B cell (primary cell): ENCODE results near the gene PRKCB. TPM values are rescaled to one million over a fixed set of nuclear protein-coding genes. Genes with fewer than 3 reads are reported as not detected.

Source experiments
- ATAC-seq: fragments of 200-7000 bp; cut with Tn5 transposase; one replicate; pipeline ENCODE4 v1.10.0; 2021; ENCODE audit warnings: low read depth, mild to moderate bottlenecking, moderate number of reproducible peaks, moderate library complexity
- CTCF ChIA-PET: fragments of 350-600 bp; sonication (Branson Sonifier 250); formaldehyde crosslinking; loops from one replicate; lab custom pipeline; 2021; ENCODE audit warnings: antibody characterized with exemption, inconsistent platforms; lab: Charles Lee
- POLR2A ChIA-PET: fragments of 350-600 bp; sonication (Branson Sonifier 250); formaldehyde crosslinking; loops from one replicate; lab custom pipeline; 2021; ENCODE audit warnings: antibody characterized with exemption; lab: Charles Lee
- DNase-seq: peaks from one replicate; pipeline ENCODE4 v3.0.0; 2013
- H2AFZ ChIP-seq: 2 replicates; pipeline ENCODE4 v1.6.1; 2012; ENCODE audit warnings: mild to moderate bottlenecking, low read depth, low read length; ENCODE audit not compliant: insufficient read depth, poor library complexity, severe bottlenecking
- H3K27ac ChIP-seq, 2 donors: 1 replicate in 1 of 2; 2 replicates in 1 of 2; pipeline ENCODE4 v1.5.1; 2012 to 2013; ENCODE audit warnings: low read length in 2 of 2, mild to moderate bottlenecking in 2 of 2, moderate library complexity in 1 of 2
- H3K27me3 ChIP-seq, 4 experiments: fragments of 200-600 bp in 1 of 4; sonication (generic) in 1 of 4; replicated peaks in 1 of 4; 1 replicate in 2 of 4; 2 replicates in 2 of 4; pipeline versions ENCODE4 v1.6.1 to v1.7.0; 2013 to 2016; ENCODE audit warnings: low read length in 3 of 4, mild to moderate bottlenecking in 2 of 4, mixed read lengths in 1 of 4, moderate library complexity in 1 of 4; ENCODE audit not compliant: insufficient read depth in 4 of 4, control insufficient read depth in 3 of 4; ENCODE audit errors: control extremely low read depth in 1 of 4
- H3K36me3 ChIP-seq, 2 experiments: replicated peaks in 1 of 2; 1 replicate in 1 of 2; 2 replicates in 1 of 2; pipeline versions ENCODE4 v1.6.1 to v1.7.1; 2013; ENCODE audit warnings: low read length in 1 of 2; ENCODE audit not compliant: insufficient read depth in 2 of 2, control insufficient read depth in 1 of 2; ENCODE audit errors: control extremely low read depth in 1 of 2, extremely low read depth in 1 of 2
- H3K4me1 ChIP-seq, 2 donors: fragments of 200-600 bp in 1 of 2; sonication (generic) in 1 of 2; 1 replicate in 1 of 2; 2 replicates in 1 of 2; pipeline versions ENCODE4 v1.5.1 to v1.6.1; 2013 to 2017; ENCODE audit warnings: low read length in 2 of 2; ENCODE audit not compliant: control insufficient read depth in 2 of 2, insufficient read depth in 2 of 2
- H3K4me2 ChIP-seq: replicated peaks from 2 replicates; pipeline ENCODE3; 2012; ENCODE audit warnings: mild to moderate bottlenecking, low read depth, low read length; ENCODE audit not compliant: poor library complexity, severe bottlenecking
- H3K4me3 ChIP-seq, 5 experiments: fragments of 200-600 bp in 1 of 5; sonication (generic) in 1 of 5; 1 replicate in 3 of 5; 2 replicates in 2 of 5; pipeline versions ENCODE4 v1.5.1 to v1.7.0; 2011 to 2016; ENCODE audit warnings: low read length in 4 of 5, mild to moderate bottlenecking in 4 of 5, low read depth in 2 of 5, control low read depth in 1 of 5, moderate library complexity in 1 of 5; ENCODE audit not compliant: insufficient read depth in 1 of 5; ENCODE audit errors: control extremely low read depth in 1 of 5, extremely low read depth in 1 of 5
- H3K79me2 ChIP-seq: fragments of 200-600 bp; sonication (generic); one replicate; pipeline ENCODE4 v1.6.0; 2016; ENCODE audit warnings: low read length; ENCODE audit not compliant: control insufficient read depth, insufficient read depth
- H3K9ac ChIP-seq: fragments of 200-600 bp; sonication (generic); 2 replicates; pipeline ENCODE4 v1.6.1; 2017; ENCODE audit warnings: mild to moderate bottlenecking, low read length, moderate library complexity
- H3K9me3 ChIP-seq, 3 donors: one replicate each; pipeline versions ENCODE4 v1.6.1 to v1.7.1; 2013; ENCODE audit warnings: low read length in 2 of 3; ENCODE audit not compliant: control insufficient read depth in 2 of 3, insufficient read depth in 1 of 3; ENCODE audit errors: control extremely low read depth in 1 of 3
- H4K20me1 ChIP-seq: 2 replicates; pipeline ENCODE4 v1.6.0; 2012; ENCODE audit warnings: mild to moderate bottlenecking, low read length; ENCODE audit not compliant: insufficient read depth, control insufficient read depth, poor library complexity, severe bottlenecking
- H3K27ac Mint-ChIP-seq: one replicate; pipeline ENCODE4 v1.8.0; 2021; ENCODE audit warnings: mixed read lengths
- H3K27me3 Mint-ChIP-seq: one replicate; pipeline ENCODE4 v1.8.0; 2021; ENCODE audit warnings: mixed read lengths
- H3K4me1 Mint-ChIP-seq: one replicate; pipeline ENCODE4 v1.8.0; 2021; ENCODE audit warnings: mixed read lengths
- H3K4me3 Mint-ChIP-seq: one replicate; pipeline ENCODE4 v1.8.0; 2021; ENCODE audit warnings: mixed read lengths
- H3K9me3 Mint-ChIP-seq: one replicate; pipeline ENCODE4 v1.8.0; 2022; ENCODE audit warnings: mixed read lengths; ENCODE audit not compliant: insufficient read depth
- EZH2 ChIP-seq: IDR thresholded peaks from 2 replicates; pipeline ENCODE4 v1.6.1; 2012; ENCODE audit warnings: borderline replicate concordance, low read depth, mild to moderate bottlenecking, moderate library complexity, low read length; ENCODE audit not compliant: insufficient read depth, poor library complexity, severe bottlenecking
- WGBS: methylation state at CpG from one replicate; pipeline ENCODE4 v1.1.5; 2013; ENCODE audit warnings: missing lambda C conversion rate; ENCODE audit not compliant: insufficient coverage; 5-methylcytosine and 5-hydroxymethylcytosine counted together
- intact Hi-C: fragments of 100-400 bp; cut with micrococcal nuclease; formaldehyde crosslinking; loops from one replicate; pipeline ENCODE4 v1.10.0; 2022
- polyA plus RNA-seq: library from polyadenylated mRNA; depleted of rRNA; stranded (reverse); fragments of >200 nt; gene quantifications from 2 replicates; pipeline ENCODE4 v1.2.3, GENCODE V29; 2012
- total RNA-seq, 2 donors: library from RNA; stranded (reverse); fragments of 120-200 nt in 1 of 2; gene quantifications; 1 replicate in 1 of 2; 2 replicates in 1 of 2; pipeline versions ENCODE4 v1.2.3 to v1.2.4, GENCODE V29; 2013 to 2022
- TF ChIP-seq, protein P1 (sequence below): fragments of 200-600 bp; IDR thresholded peaks from one replicate; pipeline ENCODE4 v1.8.0; 2022; ENCODE audit warnings: antibody characterized with exemption, mild to moderate bottlenecking

Gene PRKCB
- total and polyA plus RNA-seq, 2 donors (not counting 1 experiment from before 2014, with no cell fraction given), result 106 to 373 TPM

DNA sequence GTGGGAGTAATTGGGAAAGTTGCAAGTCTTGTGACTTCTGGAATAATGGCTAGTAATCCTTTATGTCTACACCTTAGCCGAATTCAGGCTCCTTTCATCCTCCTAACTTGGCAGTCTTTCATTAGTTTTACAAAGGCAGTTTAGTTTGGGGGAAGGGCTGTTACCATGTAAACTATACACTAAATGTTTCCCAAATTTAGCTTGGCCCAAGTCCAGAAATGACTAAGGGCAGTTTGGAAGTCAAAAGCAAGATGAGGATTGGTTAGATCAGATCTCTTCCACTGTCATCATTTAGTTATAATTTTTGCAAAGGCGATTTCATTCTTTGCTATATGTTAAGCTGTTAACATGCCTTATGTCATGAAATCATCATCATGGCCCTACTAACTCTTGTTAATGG lies 304.9 kb downstream of the PRKCB start:
- Histone ChIP-seq H2AFZ (no peak overlapping the region), H3K4me2 (no peak overlapping the region), H3K4me1 (no peaks in the 10 kb centered on the region), H3K27me3 (no peaks in the 10 kb centered on the region), H3K9me3 (no peaks in the 10 kb centered on the region), H3K36me3 (peaks cover 2 to 72% of the 10 kb centered on the region in 2 experiments), H3K79me2 (peaks cover 45% of the 10 kb centered on the region), H3K4me3 (no peak overlapping the region), H4K20me1 (peaks cover 73% of the 10 kb centered on the region), H3K9ac (no peak overlapping the region), H3K27ac (no peak overlapping the region)
- TF ChIP-seq, protein P1, sequence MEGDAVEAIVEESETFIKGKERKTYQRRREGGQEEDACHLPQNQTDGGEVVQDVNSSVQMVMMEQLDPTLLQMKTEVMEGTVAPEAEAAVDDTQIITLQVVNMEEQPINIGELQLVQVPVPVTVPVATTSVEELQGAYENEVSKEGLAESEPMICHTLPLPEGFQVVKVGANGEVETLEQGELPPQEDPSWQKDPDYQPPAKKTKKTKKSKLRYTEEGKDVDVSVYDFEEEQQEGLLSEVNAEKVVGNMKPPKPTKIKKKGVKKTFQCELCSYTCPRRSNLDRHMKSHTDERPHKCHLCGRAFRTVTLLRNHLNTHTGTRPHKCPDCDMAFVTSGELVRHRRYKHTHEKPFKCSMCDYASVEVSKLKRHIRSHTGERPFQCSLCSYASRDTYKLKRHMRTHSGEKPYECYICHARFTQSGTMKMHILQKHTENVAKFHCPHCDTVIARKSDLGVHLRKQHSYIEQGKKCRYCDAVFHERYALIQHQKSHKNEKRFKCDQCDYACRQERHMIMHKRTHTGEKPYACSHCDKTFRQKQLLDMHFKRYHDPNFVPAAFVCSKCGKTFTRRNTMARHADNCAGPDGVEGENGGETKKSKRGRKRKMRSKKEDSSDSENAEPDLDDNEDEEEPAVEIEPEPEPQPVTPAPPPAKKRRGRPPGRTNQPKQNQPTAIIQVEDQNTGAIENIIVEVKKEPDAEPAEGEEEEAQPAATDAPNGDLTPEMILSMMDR, result no peak
- TF ChIP-seq EZH2, result no peak
- intact Hi-C loops, result no loop called here
- ChIA-PET POLR2A (no interaction called here), CTCF (no interaction called here)
- H3K27ac Mint-ChIP-seq, result no peak overlapping the region
- H3K27me3 Mint-ChIP-seq, result no peaks in the 10 kb centered on the region
- peaks cover 2% of the 10 kb centered on the region for H3K4me1 Mint-ChIP-seq
- ATAC-seq, result no peak
- no peak for DNase-seq
- H3K9me3 Mint-ChIP-seq, result no peaks in the 10 kb centered on the region
- WGBS, result no CpG with 5 or more reads among the region's 2 CpGs
- no peak overlapping the region for H3K4me3 Mint-ChIP-seq

DNA sequence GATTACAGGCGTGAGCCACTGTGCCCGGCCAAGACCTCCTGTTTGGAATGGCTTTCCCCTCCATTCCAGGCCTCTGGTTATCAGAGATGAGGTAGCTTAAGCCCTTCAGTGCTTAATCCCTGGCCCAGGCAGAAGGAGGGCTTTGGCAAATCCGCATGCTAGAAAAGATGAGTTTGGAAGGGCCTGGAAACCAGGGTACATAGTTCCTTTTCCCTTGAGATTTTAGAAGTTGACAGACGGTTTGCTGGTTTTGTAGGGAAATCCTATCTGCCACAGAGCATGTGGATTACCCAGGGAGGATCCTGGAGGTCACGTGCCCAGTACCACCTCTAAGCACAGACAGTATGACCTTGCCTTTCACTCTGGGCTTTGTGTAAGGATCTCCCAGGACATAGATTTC lies 305.7 kb downstream of the PRKCB start:
- no peaks in the 10 kb centered on the region for H3K27me3 Mint-ChIP-seq
- H3K27ac Mint-ChIP-seq, result no peak overlapping the region

More for the DNA sequence above, 305.7 kb downstream of the PRKCB start:
- ChIA-PET POLR2A (no interaction called here), CTCF (no interaction called here)
- Histone ChIP-seq H3K9ac (no peak overlapping the region), H4K20me1 (peaks cover 80% of the 10 kb centered on the region), H3K9me3 (no peaks in the 10 kb centered on the region), H3K79me2 (peaks cover 49% of the 10 kb centered on the region), H3K27me3 (no peaks in the 10 kb centered on the region), H3K4me1 (no peaks in the 10 kb centered on the region), H2AFZ (no peak overlapping the region), H3K36me3 (peaks cover 2 to 72% of the 10 kb centered on the region in 2 experiments), H3K4me3 (no peak overlapping the region), H3K27ac (no peak overlapping the region), H3K4me2 (no peak overlapping the region)
- Mint-ChIP-seq H3K4me3 (no peak overlapping the region), H3K9me3 (no peaks in the 10 kb centered on the region), H3K4me1 (peaks cover 2% of the 10 kb centered on the region)
- no peak for ATAC-seq
- intact Hi-C loops, result no loop called here
- 90% methylated on average over 4 of the region's 5 CpGs for WGBS
- no peak for DNase-seq
- TF ChIP-seq, protein P1, result no peak
- TF ChIP-seq EZH2, result no peak
